KBM-7 (cell line): ENCODE measurements around the gene CCDC116.
"Not testable (repeated sequence)": the region's sequence is repeated elsewhere in the genome, so short reads cannot be mapped to it uniquely, and the experiment has no call there.

Source experiments
- DNase-seq: peaks from one replicate; pipeline ENCODE4 v3.0.0-alpha.2; 2015
- in situ Hi-C: fragments of 300-500 bp; cut with MboI; formaldehyde crosslinking; loops from 2 replicates; pipeline ENCODE4 v1.14.3; 2020; ENCODE audit warnings: low sequenced_read_pairs, low pct_unique_long_range_greater_than_20kb, mixed read lengths

Gene CCDC116

GRCh38 chr22:21673534-21674321 lies 41.2 kb downstream of the CCDC116 start:
- DNase-seq, result no peak
- in situ Hi-C loops, result no loop called here

- no peak for DNase-seq
- in situ Hi-C loops, result no loop called here
Observed at GRCh38 chr22:21674638-21675245, 42.2 kb downstream of the CCDC116 start.

GRCh38 chr22:21677606-21678443 lies 45.3 kb downstream of the CCDC116 start:
- in situ Hi-C loops, result no loop called here
- no peak for DNase-seq

GRCh38 chr22:21678842-21679241 lies 46.3 kb downstream of the CCDC116 start:
- in situ Hi-C loops, DNase-seq: not testable (repeated sequence)

- in situ Hi-C loops, result no loop called here
- DNase-seq, result no peak
Observed at GRCh38 chr22:21679383-21679782, 46.8 kb downstream of the CCDC116 start.

- in situ Hi-C loops, result no loop called here
- no peak for DNase-seq
Observed at GRCh38 chr22:21680830-21681565, 48.4 kb downstream of the CCDC116 start.

- no peak for DNase-seq
- in situ Hi-C loops, result no loop called here
Observed at GRCh38 chr22:21681566-21682370, 49.2 kb downstream of the CCDC116 start.

- in situ Hi-C loops, result no loop called here
- DNase-seq, result no peak
Observed at GRCh38 chr22:21682385-21683175, 50.0 kb downstream of the CCDC116 start.

- in situ Hi-C loops, result no loop called here
- DNase-seq, result no peak
Observed at GRCh38 chr22:21683401-21683811, 50.8 kb downstream of the CCDC116 start.

- no peak for DNase-seq
- in situ Hi-C loops, result no loop called here
Observed at GRCh38 chr22:21684492-21685163, 52.1 kb downstream of the CCDC116 start.

GRCh38 chr22:21685164-21685513 lies 52.6 kb downstream of the CCDC116 start:
- DNase-seq, result no peak
- in situ Hi-C loops, result no loop called here

- in situ Hi-C loops, result no loop called here
- DNase-seq, result no peak
Observed at GRCh38 chr22:21686193-21686608, 53.6 kb downstream of the CCDC116 start.
